Measurements from ENCODE around the gene PLAAT3. TPM values are rescaled to one million over a fixed set of nuclear protein-coding genes. Genes with fewer than 3 reads are reported as not detected.

The PLAAT3 gene
- polyA plus RNA-seq, 2 of the 4 experiments (the other 2 are of a cell fraction): 39.5 to 65.2 TPM

DNA sequence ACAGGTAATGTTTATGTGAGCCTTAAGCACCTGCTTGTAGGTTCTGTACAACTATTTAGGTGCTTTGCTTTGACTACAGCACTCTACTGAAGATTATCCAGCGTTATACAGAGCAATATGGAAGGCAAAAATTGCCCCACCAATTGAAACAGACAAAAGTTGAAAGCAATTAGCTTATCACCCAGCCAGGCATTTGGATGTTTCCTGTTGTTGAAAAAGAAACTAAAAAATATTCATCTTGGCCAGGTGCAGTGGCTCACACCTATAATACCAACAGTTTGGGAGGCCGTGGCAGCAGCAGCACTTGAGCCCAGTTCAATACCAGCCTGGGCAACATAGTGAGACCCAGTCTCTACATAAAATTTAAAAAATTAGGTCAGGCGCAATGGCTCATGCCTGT lies 38.4 kb upstream of the PLAAT3 start:
- Histone ChIP-seq H3K4me1 (no peaks in the 10 kb centered on the region), H3K4me2 (no peak overlapping the region), H3K27ac (no peak overlapping the region), H3K9me3 (no peaks in the 10 kb centered on the region), H3K4me3 (no peak overlapping the region)
- DNase-seq (ENCODE audit: low read depth in 1 of 2, low spot score in 1 of 2): no peak
- TF ChIP-seq RFX5 (IDR thresholded peaks at IDR 0.05) (no peak), ESRRA (IDR thresholded peaks at IDR 0.05; ENCODE audit: borderline replicate concordance, low read length) (no peak), TFCP2L1 (CRISPR knock-in tag; IDR thresholded peaks at IDR 0.05) (no peak), CHD4 (IDR thresholded peaks at IDR 0.05; ENCODE audit: borderline replicate concordance) (no peak), SREBF2 (IDR thresholded peaks at IDR 0.05) (no peak), FOSL2 (IDR thresholded peaks at IDR 0.05) (no peak), FOSL2 (CRISPR knock-in tag; IDR thresholded peaks at IDR 0.05) (no peak), NR3C1 (IDR thresholded peaks at IDR 0.05) (no peak), CBX8 (IDR thresholded peaks at IDR 0.05) (no peak), ZSCAN20 (CRISPR knock-in tag; IDR thresholded peaks at IDR 0.05) (no peak), HOXB5 (CRISPR knock-in tag; IDR thresholded peaks at IDR 0.05) (no peak), MAZ (IDR thresholded peaks at IDR 0.05; ENCODE audit: borderline replicate concordance, low read depth, low read length) (no peak), NFE2L2 (conservative IDR thresholded peaks at IDR 0.05; ENCODE audit: low read length) (no peak), TP53 (CRISPR knock-in tag; IDR thresholded peaks at IDR 0.05) (no peak)
- TF ChIP-seq, protein P1, sequence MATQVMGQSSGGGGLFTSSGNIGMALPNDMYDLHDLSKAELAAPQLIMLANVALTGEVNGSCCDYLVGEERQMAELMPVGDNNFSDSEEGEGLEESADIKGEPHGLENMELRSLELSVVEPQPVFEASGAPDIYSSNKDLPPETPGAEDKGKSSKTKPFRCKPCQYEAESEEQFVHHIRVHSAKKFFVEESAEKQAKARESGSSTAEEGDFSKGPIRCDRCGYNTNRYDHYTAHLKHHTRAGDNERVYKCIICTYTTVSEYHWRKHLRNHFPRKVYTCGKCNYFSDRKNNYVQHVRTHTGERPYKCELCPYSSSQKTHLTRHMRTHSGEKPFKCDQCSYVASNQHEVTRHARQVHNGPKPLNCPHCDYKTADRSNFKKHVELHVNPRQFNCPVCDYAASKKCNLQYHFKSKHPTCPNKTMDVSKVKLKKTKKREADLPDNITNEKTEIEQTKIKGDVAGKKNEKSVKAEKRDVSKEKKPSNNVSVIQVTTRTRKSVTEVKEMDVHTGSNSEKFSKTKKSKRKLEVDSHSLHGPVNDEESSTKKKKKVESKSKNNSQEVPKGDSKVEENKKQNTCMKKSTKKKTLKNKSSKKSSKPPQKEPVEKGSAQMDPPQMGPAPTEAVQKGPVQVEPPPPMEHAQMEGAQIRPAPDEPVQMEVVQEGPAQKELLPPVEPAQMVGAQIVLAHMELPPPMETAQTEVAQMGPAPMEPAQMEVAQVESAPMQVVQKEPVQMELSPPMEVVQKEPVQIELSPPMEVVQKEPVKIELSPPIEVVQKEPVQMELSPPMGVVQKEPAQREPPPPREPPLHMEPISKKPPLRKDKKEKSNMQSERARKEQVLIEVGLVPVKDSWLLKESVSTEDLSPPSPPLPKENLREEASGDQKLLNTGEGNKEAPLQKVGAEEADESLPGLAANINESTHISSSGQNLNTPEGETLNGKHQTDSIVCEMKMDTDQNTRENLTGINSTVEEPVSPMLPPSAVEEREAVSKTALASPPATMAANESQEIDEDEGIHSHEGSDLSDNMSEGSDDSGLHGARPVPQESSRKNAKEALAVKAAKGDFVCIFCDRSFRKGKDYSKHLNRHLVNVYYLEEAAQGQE (IDR thresholded peaks at IDR 0.05): no peak
- TF ChIP-seq, protein P2, sequence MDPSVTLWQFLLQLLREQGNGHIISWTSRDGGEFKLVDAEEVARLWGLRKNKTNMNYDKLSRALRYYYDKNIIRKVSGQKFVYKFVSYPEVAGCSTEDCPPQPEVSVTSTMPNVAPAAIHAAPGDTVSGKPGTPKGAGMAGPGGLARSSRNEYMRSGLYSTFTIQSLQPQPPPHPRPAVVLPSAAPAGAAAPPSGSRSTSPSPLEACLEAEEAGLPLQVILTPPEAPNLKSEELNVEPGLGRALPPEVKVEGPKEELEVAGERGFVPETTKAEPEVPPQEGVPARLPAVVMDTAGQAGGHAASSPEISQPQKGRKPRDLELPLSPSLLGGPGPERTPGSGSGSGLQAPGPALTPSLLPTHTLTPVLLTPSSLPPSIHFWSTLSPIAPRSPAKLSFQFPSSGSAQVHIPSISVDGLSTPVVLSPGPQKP (IDR thresholded peaks at IDR 0.05; ENCODE audit: low read depth, low read length): no peak
- TF ChIP-seq, protein P3, sequence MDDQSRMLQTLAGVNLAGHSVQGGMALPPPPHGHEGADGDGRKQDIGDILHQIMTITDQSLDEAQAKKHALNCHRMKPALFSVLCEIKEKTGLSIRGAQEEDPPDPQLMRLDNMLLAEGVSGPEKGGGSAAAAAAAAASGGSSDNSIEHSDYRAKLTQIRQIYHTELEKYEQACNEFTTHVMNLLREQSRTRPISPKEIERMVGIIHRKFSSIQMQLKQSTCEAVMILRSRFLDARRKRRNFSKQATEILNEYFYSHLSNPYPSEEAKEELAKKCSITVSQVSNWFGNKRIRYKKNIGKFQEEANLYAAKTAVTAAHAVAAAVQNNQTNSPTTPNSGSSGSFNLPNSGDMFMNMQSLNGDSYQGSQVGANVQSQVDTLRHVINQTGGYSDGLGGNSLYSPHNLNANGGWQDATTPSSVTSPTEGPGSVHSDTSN (IDR thresholded peaks at IDR 0.05): no peak
- POLR2A ChIA-PET: no interaction called here
- CTCF ChIA-PET: interaction anchor here (0.6 to 2.5 kb wide), 3 partner anchors 12 to 337 kb away, joined by 3 to 10 read pairs (median 6); no protein-coding TSS in a partner anchor
- no peak for ATAC-seq
- no peak for FAIRE-seq
- 92% methylated on average over 3 of the region's 3 CpGs for WGBS (ENCODE audit: missing lambda C conversion rate)

DNA sequence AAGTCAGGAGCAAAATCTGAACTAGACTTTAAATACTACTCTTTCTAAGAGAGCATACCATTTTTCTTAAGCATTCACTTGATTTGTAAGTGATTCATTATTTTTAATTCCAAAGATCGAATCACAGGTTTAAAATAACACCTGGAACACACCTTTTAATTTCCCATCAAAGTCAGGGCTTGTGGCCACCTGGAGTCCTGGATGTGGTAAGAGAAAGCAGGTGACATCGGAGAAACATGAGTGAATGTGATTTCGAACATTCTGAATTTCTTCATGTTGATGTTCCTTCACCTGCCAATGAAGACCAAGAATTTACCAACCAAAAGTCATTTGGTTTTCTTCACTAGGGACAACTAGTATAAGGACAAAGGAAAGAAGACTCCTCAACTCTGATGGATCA lies 29.0 kb upstream of the PLAAT3 start:
- POLR2A ChIA-PET: no interaction called here
- FAIRE-seq (no peak), ATAC-seq (no peak), DNase-seq (ENCODE audit: low read depth in 1 of 2, low spot score in 1 of 2) (no peak)
- H3K4me1 ChIP-seq: no peaks in the 10 kb centered on the region
- 93% methylated on average over 3 of the region's 3 CpGs for WGBS (ENCODE audit: missing lambda C conversion rate)
- CTCF ChIA-PET: interaction anchor here (0.9 to 3.0 kb wide), 4 partner anchors 28 to 164 kb away, joined by 3 to 15 read pairs (median 5); partner anchors contain the start of gene ATL3
- H3K9me3 ChIP-seq: no peaks in the 10 kb centered on the region
- H3K4me2 ChIP-seq: no peak overlapping the region
- no peak overlapping the region for H3K4me3 ChIP-seq
- TF ChIP-seq POLR2A (IDR thresholded peaks at IDR 0.05; ENCODE audit: low read length) (no peak), RARB (CRISPR knock-in tag; IDR thresholded peaks at IDR 0.05) (no peak), EHF (CRISPR knock-in tag; IDR thresholded peaks at IDR 0.05) (no peak), GATA3 (IDR thresholded peaks at IDR 0.05; ENCODE audit: borderline replicate concordance) (no peak), TP53 (CRISPR knock-in tag; IDR thresholded peaks at IDR 0.05) (no peak), EP300 (IDR thresholded peaks at IDR 0.05) (no peak)
- TF ChIP-seq, protein P4, sequence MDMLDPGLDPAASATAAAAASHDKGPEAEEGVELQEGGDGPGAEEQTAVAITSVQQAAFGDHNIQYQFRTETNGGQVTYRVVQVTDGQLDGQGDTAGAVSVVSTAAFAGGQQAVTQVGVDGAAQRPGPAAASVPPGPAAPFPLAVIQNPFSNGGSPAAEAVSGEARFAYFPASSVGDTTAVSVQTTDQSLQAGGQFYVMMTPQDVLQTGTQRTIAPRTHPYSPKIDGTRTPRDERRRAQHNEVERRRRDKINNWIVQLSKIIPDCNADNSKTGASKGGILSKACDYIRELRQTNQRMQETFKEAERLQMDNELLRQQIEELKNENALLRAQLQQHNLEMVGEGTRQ (IDR thresholded peaks at IDR 0.05): no peak
- TF ChIP-seq, protein P5, sequence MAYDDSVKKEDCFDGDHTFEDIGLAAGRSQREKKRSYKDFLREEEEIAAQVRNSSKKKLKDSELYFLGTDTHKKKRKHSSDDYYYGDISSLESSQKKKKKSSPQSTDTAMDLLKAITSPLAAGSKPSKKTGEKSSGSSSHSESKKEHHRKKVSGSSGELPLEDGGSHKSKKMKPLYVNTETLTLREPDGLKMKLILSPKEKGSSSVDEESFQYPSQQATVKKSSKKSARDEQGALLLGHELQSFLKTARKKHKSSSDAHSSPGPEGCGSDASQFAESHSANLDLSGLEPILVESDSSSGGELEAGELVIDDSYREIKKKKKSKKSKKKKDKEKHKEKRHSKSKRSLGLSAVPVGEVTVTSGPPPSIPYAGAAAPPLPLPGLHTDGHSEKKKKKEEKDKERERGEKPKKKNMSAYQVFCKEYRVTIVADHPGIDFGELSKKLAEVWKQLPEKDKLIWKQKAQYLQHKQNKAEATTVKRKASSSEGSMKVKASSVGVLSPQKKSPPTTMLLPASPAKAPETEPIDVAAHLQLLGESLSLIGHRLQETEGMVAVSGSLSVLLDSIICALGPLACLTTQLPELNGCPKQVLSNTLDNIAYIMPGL (CRISPR knock-in tag; IDR thresholded peaks at IDR 0.05; ENCODE audit: borderline replicate concordance): no peak
- TF ChIP-seq, protein P6, sequence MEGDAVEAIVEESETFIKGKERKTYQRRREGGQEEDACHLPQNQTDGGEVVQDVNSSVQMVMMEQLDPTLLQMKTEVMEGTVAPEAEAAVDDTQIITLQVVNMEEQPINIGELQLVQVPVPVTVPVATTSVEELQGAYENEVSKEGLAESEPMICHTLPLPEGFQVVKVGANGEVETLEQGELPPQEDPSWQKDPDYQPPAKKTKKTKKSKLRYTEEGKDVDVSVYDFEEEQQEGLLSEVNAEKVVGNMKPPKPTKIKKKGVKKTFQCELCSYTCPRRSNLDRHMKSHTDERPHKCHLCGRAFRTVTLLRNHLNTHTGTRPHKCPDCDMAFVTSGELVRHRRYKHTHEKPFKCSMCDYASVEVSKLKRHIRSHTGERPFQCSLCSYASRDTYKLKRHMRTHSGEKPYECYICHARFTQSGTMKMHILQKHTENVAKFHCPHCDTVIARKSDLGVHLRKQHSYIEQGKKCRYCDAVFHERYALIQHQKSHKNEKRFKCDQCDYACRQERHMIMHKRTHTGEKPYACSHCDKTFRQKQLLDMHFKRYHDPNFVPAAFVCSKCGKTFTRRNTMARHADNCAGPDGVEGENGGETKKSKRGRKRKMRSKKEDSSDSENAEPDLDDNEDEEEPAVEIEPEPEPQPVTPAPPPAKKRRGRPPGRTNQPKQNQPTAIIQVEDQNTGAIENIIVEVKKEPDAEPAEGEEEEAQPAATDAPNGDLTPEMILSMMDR (IDR thresholded peaks at IDR 0.05): no peak
- no peak overlapping the region for H3K27ac ChIP-seq

Data from A549 (cell line).